ENCODE data around the gene NALF2.

NALF2 gene

GRCh38 chrX:69503782-69504625 lies at the start of gene NALF2:
Gene NALF2 (plus strand): TSS chrX:69504326. CDS start chrX:69505283, 957 bp downstream.
- peak; percentile 43 to 44 for ATAC-seq

GRCh38 chrX:69457756-69458155 lies 46.4 kb upstream of the NALF2 start:
- no peak for ATAC-seq

DNA sequence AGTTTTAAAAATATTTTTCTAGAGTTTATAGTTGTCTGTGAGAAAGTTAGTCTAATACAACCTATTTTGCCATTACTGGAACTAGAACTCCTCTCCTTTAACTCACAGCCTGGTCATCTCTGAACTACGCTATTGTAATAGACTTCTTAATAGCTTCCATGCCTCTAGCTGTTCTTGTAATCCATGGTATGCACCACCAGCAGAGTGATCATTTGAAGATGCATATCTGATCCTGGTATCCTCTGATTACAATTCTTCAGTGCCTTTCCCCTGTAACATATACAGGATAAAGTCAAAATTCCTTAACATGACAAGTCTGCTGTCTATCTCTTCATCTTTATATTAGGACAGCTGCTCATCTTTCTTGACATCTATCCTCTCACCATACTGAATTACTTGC lies 37.6 kb upstream of the NALF2 start:
- no peak for ATAC-seq

- ATAC-seq, result no peak
Measured at GRCh38 chrX:69469975-69470374, 34.2 kb upstream of the NALF2 start.

GRCh38 chrX:69489625-69490024 lies 14.5 kb upstream of the NALF2 start:
- no peak for ATAC-seq

- no peak for ATAC-seq
Measured at GRCh38 chrX:69493193-69493592, 10.9 kb upstream of the NALF2 start.

GRCh38 chrX:69493766-69494165 lies 10.4 kb upstream of the NALF2 start:
- no peak for ATAC-seq

GRCh38 chrX:69496183-69496582 lies 7.9 kb upstream of the NALF2 start:
- no peak for ATAC-seq

GRCh38 chrX:69501429-69501828 lies 2.7 kb upstream of the NALF2 start:
- no peak for ATAC-seq

DNA sequence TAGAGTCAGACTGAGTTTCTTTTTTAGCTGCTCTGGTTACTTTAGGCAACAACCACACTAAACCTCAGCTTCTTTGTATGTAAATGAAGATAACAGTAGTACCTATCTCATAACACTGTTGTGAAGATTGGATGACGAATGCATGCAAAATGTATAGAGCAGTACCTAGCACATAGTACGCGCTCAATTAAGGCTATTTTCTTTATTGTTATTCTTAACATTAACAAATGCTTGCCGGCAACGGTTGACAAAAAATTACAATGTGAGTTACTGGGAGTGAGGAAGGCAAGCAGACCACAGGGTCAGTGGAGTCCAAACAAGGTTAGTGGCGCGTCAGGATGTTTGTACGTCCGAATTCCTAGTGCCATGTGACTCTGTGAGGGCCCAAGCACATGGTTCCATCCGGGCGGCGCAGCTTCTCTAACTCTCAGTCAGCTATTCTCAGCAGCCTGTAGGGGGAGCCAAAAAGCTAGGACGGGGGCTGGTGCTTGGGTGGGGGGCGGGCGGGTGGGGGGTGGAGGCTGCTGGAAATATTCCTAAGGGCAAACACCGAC lies 821 bp upstream of the NALF2 start:
- ATAC-seq, result no peak

DNA sequence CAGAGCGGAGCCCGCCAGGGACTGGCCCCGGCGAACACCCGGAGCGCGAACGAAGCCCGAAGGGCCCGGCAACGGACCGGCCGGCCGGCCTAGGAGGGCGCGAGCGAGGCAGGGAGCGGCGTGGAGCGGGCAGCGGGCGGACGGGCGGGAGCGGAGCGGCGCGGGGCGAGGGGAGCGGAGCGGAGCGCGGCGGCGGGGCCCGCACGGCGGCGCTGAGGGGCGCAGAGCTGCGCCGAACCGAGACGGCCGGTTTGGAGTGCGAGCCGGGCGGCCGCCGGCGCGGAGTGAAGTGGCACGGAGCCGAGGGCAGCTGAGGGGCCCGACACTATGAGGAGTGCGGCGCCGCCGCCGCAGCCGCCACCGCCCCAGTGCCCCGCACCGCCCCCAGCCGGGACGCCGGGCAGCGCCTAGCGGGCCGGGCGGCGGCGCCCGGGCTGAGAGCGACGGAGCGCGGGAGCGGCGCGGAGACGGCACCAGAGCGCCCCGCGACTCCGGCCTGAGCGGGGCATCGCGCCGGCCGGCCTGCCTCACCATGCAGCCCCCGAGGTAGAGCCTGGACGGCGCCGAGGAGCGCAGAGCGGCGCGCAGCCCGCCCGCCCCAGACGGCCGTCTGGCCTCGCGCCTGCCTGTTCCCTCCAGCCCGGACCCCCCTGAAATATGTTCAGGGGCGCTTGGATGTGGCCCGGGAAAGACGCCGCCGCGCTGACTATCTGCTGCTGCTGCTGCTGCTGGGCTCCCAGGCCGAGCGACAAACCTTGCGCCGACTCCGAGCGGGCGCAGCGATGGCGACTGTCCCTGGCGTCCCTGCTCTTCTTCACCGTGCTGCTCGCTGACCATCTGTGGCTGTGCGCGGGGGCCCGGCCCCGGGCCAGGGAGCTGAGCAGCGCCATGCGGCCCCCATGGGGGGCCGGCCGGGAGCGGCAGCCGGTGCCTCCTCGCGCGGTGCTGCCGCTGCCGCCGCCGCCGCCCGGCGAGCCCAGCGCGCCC lies 793 bp downstream of the NALF2 start:
- ATAC-seq, result no peak

DNA sequence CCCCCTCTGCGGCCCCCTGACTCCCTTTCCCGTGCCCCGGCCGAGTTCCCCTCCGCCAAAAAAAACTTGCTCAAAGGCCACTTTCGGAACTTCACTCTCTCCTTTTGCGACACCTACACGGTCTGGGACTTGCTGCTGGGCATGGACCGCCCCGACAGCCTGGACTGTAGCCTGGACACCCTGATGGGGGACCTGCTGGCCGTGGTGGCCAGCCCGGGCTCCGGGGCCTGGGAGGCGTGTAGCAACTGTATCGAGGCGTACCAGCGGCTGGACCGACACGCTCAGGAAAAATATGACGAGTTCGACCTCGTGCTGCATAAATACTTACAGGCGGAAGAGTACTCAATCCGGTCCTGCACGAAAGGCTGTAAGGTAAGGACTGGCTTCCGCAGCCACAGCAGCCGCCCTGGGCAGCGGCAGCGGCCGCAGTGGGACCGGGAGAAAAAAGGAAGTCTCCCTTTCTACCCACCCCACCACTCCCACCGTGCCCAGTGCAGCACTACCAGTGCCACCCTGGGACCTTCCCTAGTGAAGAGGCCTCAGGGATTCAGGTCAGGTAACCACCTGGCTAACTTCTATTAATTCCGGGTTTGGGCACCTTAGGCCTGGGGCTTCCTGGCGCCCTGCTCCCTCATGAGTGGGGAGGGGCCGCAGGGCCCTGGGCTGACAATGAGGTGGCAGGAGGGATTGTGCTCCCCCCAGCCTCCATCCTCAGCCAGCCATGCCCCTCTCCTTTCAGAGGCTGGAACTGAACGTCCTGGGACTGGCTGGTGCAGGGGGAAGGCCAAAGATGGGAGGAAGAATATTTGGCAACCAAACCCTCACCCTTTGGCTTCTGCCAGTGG lies 1.9 kb downstream of the NALF2 start:
- ATAC-seq, result no peak

DNA sequence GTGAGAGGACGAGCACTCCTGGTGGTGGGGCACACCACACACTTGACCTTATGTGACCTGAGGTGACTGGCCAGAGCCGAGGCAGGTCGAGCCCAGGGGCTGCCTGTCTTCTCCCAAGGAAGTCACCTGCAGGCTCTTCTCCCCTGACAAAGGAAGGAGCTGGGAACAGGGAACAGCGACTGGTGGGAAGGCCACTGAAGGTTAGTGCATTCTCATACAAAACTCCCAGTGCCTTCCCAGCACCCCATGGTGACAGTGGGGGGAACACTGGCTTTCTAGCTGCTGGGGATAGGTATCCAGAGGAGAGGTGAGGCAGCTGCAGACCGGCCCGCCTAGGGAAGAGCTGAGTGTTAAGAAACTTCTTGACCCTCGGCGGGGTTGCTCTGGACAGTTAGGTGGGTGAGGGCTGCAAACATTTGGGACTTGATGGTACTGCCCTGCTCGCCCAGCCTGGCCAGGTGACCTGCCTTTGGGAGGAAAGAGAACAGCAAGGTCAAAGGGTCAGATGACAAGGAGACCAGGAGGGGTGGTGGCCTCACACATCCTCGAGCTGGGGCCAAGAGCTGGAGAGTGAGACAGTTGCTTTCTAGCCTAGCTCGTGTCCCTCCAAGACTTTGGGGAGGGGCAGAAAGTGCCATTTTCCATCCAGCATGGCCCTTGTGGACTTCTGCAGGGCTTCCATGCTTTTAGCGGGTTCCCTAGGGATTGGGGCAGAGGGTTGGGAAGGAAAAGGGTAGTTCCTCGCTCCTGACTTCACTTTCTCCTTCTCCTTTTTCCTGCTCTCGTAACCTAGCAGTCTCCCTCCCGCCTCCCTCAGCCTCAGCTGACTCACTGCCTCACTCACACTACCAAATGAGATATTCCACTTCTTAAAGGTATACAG lies 2.7 kb downstream of the NALF2 start:
- ATAC-seq, result no peak

DNA sequence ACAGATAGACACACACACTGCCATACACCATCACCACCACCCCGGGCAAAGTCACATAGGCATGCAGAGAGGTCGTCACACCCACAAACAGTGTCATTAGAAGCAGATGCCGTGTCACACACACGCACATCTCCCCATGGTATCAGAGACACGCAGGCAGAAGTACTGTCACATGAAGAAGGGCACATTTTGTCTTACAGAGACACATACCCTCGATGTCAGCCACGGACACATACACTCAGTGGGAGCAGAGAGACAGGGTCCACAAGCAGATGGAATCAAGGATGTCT lies 3.3 kb downstream of the NALF2 start:
- ATAC-seq, result no peak

GRCh38 chrX:69508610-69509009 lies 4.5 kb downstream of the NALF2 start:
- ATAC-seq, result no peak

DNA sequence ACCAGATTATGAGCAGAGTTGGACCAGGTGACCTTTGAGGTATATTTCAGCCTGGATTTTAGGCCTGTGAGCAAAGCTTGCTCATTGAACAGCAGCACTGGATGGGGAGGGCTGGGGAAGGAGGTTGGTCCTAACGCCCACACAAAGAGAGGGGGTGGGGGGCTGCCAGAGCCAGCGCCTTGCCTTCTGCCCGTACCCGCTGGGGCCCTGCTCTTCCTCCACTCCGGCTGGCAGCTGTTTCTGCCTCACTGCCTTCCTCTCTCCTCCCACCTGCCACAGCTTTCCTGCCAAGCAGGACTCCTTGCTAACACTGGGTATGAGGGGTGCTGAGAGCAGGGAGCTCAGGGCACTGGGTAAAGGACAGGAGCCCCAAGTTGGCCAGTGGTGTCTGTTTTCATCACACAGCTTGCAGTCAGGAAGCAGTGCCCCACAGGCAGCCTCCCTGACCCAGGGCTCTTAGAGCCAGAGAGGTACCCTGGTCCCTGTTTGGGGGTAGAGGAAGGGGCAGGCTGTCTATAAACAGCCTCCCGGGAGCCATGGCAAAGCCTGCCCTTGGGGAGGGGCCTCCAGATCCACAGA lies 6.1 kb downstream of the NALF2 start:
- ATAC-seq, result no peak

DNA sequence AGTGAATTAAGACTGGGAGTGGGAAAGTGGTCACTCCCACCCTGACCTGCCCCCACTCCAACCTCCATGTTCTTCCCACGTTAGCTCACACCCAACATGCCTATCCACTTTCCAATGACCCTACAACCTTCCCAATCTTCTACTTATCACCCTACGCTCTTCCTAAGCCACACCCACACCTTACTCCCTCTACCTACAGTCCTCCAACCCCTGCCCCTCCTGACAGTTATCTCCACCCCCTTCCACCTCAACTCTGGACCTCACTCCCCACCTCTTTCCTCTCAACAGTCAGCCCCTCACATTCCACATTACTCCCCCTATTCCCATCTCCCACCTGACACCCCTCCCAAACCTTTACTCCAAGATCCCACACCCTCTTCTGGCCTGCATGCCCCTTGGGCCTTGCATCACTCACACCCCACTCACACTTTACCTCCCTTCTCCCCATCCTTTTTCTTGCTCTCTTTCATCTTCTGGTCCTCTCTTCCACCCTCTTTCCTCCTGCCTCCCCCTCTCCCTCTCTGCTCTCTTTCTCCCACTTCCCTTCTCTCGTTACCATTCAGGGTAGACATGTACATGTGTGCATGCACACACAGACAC lies 6.9 kb downstream of the NALF2 start:
- no peak for ATAC-seq

DNA sequence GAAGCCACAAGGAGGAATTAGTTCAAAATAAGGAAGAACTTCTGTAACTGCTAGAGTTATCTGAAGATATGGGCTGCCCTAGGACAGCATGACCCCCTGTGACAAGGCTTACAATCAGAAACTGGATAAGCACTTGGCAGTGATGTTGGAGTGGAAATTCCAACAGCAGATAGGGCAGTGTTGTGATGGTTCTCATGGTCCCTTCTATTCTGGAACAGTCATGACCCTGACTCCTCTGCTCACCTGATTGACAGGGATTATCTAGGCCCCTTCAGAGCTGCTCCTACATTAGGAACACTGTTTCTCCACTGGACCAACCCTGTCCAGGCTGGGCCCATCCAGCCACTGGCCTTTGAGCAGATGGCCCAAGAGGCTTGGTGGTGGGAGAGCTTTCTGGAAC lies 17.9 kb downstream of the NALF2 start:
- ATAC-seq, result no peak

DNA sequence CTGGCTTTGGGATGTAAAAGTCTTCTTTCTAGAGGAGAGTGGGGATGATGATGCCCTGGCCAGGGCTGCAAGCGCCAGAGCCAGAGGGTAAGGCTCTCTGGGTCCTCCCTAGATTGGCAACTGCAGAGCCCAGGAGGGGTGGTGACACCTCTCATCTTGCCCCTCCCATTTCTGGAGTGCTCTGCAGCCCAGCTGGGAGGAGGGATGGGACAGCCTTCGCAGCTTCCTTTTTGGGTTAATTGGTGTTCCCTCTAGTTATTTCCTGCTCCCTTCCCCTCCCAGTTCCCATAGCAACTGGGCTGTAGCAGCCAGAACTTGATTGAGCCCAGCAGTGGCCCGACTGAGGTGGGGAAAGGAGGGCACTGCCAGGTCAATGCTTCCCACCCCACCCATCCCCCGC lies 19.2 kb downstream of the NALF2 start:
- no peak for ATAC-seq

DNA sequence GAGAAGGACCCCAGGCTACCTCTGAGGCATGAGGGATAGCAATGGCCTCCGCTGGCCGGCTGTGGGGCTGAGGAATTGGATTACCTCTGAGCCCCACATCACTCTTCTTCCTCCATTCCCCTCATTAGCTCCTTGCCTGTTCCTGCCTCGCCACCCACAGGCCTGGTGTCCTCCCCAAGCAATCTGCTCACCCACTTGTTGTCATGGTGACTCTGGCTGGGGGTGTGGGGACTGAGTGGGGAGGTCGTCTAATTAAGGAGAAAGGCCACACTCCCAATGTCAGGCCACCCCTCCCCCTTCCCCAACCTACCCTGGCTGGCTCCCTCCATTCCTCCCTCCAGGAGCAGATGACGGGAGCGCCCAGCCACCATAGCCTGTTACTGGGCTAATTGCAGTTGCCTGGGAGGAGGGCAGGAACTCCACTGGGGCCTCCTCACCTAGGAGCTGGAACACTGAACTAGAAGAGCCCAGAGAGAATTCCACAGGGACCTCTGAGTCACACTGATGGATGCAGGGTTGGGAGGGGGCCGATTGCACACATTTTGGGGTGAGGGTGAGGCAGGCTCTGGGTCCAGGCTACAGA lies 20.7 kb downstream of the NALF2 start:
- ATAC-seq, result no peak
